Liver (tissue), 3 donors: ENCODE data around the gene IRS1.

Experiments
- HNF4A ChIP-seq, 2 donors: conservative IDR thresholded peaks; 2 replicates each; pipeline ENCODE4 v1.6.1; 2016; ENCODE audit warnings: antibody characterized with exemption in 2 of 2, mild to moderate bottlenecking in 2 of 2
- JUND ChIP-seq, 2 donors: IDR thresholded peaks; 2 replicates each; pipeline ENCODE4 v1.6.1; 2016; ENCODE audit warnings: antibody characterized with exemption in 2 of 2
- RAD21 ChIP-seq, 2 donors: IDR thresholded peaks; 2 replicates each; pipeline ENCODE4 v1.6.1; 2016; ENCODE audit warnings: antibody characterized with exemption in 2 of 2, mild to moderate bottlenecking in 2 of 2
- RXRA ChIP-seq, 2 donors: IDR thresholded peaks; 2 replicates each; pipeline ENCODE4 v1.6.1; 2017 to 2018; ENCODE audit warnings: antibody characterized with exemption in 2 of 2, mild to moderate bottlenecking in 1 of 2
- SP1 ChIP-seq: IDR thresholded peaks from 2 replicates; pipeline ENCODE4 v1.6.1; 2018; ENCODE audit warnings: antibody characterized with exemption, mild to moderate bottlenecking
- TAF1 ChIP-seq: conservative IDR thresholded peaks from 2 replicates; pipeline ENCODE4 v1.6.1; 2016; ENCODE audit warnings: antibody characterized with exemption, mild to moderate bottlenecking
- TF ChIP-seq, protein P1 (sequence below): fragments of 150-350 bp; IDR thresholded peaks from 2 replicates; pipeline ENCODE4 v1.5.1; 2017; ENCODE audit warnings: improper control_type of control experiment, low read depth, low read length; ENCODE audit not compliant: missing input control
- TF ChIP-seq, protein P2 (sequence below): IDR thresholded peaks from 2 replicates; pipeline ENCODE4 v1.6.1; 2016; ENCODE audit warnings: antibody characterized with exemption, mild to moderate bottlenecking
- TF ChIP-seq, protein P3 (sequence below): IDR thresholded peaks from 2 replicates; pipeline ENCODE4 v1.6.1; 2016; ENCODE audit warnings: antibody characterized with exemption
- TF ChIP-seq, protein P4 (sequence below): IDR thresholded peaks from 2 replicates; pipeline ENCODE4 v1.6.1; 2016; ENCODE audit warnings: antibody characterized with exemption
- donor health status: healthy.
- donor health status: healthy.

DNA sequence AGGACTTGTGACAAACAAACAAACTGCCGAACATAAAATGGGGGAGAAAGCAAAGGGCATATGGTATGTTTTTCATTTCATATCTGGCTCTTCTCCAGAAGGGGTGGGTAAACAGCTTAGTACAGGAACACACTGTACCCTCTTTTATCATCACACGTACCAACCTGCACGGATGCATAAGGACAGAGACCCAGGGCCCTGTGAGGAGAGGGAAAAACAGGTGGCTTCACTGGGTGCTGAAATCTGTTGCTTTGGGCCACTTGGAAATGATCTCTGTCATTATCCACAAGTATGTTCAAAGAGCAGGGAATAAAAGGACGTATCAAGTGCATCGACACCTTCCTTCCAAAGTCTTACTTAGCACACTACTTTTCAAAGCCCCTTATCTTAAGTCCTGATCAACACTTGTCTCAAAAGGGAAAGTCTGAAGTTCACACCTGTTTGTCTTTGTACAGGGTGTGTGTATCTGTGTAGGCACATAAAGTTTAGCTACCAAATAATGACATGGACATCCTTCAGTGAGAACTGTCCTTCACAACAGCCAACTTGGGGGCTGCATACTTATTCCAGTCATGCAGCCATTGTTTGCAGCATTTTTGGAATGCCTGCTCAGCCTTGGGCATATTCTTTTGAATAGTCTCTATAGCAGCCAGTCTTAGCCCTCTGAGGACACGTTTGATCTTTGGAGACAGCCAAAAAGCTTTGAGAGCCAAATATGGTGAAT, 60.6 kb downstream of the IRS1 start:
- TF ChIP-seq, protein P1, sequence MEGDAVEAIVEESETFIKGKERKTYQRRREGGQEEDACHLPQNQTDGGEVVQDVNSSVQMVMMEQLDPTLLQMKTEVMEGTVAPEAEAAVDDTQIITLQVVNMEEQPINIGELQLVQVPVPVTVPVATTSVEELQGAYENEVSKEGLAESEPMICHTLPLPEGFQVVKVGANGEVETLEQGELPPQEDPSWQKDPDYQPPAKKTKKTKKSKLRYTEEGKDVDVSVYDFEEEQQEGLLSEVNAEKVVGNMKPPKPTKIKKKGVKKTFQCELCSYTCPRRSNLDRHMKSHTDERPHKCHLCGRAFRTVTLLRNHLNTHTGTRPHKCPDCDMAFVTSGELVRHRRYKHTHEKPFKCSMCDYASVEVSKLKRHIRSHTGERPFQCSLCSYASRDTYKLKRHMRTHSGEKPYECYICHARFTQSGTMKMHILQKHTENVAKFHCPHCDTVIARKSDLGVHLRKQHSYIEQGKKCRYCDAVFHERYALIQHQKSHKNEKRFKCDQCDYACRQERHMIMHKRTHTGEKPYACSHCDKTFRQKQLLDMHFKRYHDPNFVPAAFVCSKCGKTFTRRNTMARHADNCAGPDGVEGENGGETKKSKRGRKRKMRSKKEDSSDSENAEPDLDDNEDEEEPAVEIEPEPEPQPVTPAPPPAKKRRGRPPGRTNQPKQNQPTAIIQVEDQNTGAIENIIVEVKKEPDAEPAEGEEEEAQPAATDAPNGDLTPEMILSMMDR, result no peak
- TF ChIP-seq RAD21 (IDR thresholded peaks at IDR 0.05) (no peak), JUND (IDR thresholded peaks at IDR 0.05) (no peak), RXRA (IDR thresholded peaks at IDR 0.05) (peak; percentile 13 to 44), HNF4A (conservative IDR thresholded peaks at IDR 0.05) (peak; percentile 33 to 37), SP1 (peak; percentile 69), TAF1 (no peak)
- TF ChIP-seq, protein P2, sequence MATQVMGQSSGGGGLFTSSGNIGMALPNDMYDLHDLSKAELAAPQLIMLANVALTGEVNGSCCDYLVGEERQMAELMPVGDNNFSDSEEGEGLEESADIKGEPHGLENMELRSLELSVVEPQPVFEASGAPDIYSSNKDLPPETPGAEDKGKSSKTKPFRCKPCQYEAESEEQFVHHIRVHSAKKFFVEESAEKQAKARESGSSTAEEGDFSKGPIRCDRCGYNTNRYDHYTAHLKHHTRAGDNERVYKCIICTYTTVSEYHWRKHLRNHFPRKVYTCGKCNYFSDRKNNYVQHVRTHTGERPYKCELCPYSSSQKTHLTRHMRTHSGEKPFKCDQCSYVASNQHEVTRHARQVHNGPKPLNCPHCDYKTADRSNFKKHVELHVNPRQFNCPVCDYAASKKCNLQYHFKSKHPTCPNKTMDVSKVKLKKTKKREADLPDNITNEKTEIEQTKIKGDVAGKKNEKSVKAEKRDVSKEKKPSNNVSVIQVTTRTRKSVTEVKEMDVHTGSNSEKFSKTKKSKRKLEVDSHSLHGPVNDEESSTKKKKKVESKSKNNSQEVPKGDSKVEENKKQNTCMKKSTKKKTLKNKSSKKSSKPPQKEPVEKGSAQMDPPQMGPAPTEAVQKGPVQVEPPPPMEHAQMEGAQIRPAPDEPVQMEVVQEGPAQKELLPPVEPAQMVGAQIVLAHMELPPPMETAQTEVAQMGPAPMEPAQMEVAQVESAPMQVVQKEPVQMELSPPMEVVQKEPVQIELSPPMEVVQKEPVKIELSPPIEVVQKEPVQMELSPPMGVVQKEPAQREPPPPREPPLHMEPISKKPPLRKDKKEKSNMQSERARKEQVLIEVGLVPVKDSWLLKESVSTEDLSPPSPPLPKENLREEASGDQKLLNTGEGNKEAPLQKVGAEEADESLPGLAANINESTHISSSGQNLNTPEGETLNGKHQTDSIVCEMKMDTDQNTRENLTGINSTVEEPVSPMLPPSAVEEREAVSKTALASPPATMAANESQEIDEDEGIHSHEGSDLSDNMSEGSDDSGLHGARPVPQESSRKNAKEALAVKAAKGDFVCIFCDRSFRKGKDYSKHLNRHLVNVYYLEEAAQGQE, result peak; percentile 48
- TF ChIP-seq, protein P3, sequence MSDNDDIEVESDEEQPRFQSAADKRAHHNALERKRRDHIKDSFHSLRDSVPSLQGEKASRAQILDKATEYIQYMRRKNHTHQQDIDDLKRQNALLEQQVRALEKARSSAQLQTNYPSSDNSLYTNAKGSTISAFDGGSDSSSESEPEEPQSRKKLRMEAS, result no peak
- TF ChIP-seq, protein P4, sequence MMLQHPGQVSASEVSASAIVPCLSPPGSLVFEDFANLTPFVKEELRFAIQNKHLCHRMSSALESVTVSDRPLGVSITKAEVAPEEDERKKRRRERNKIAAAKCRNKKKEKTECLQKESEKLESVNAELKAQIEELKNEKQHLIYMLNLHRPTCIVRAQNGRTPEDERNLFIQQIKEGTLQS, result no peak
